PFSK-1 (cell line): ENCODE data around the gene ABCC6.

ENCODE experiments used
- FOXP2 ChIP-seq: optimal IDR thresholded peaks from 2 replicates; pipeline ENCODE3; 2011; ENCODE audit warnings: borderline replicate concordance, control low read depth, inconsistent platforms; ENCODE audit not compliant: insufficient read depth; ENCODE audit errors: extremely low read length, extremely low read depth
- POLR2AphosphoS5 ChIP-seq: IDR thresholded peaks from 2 replicates; pipeline ENCODE4 v1.6.1; 2012; ENCODE audit warnings: low read depth, mild to moderate bottlenecking, control low read depth, low read length, moderate library complexity
- SIN3A ChIP-seq: IDR thresholded peaks from 2 replicates; pipeline ENCODE4 v1.6.1; 2012; ENCODE audit warnings: mild to moderate bottlenecking, low read length, moderate library complexity, borderline replicate concordance; ENCODE audit not compliant: insufficient read depth
- TAF1 ChIP-seq: IDR thresholded peaks from 2 replicates; pipeline ENCODE4 v1.6.1; 2012; ENCODE audit warnings: low read length, control low read depth, borderline replicate concordance; ENCODE audit not compliant: insufficient read depth
- TF ChIP-seq, protein P1 (sequence below), 2 experiments: IDR thresholded peaks; 2 replicates each; pipeline versions ENCODE4 v1.6.1 to v1.8.0; 2011 to 2012; ENCODE audit warnings: low read depth in 2 of 2, low read length in 2 of 2, control low read depth in 1 of 2, inconsistent platforms in 1 of 2, mild to moderate bottlenecking in 1 of 2, moderate library complexity in 1 of 2; ENCODE audit not compliant: insufficient read depth in 1 of 2

Gene ABCC6

DNA sequence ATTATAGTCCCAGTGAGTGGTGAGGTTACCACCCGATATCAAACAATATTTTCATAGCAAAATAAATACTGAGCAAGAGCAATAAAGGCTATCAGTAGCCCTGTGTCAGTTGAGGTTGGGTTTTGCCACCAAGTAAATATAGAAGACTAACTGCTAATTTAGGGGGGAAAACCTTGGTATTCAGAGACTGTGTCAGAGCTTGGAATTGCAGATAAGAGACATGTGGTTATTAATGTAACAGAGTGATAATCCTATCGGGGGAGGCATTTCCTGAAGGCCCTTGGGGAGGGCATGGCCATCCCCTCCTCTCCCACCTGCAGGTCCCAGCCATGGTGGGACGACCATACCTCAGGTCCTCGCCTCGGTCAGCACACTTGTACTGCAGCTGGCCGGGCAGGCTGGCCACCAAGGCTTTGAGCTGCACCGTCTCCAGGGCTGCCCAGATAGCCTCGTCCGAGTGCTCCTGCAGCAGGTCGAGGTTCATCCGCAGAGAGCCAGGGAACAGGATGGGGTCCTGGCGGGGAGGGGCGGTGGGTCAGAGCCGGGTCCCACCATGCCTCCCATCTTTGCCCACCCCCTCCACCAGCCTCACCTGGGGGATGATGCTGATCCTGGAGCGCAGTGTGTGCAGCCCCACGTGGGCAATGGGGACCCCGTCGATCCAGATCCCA lies 68.9 kb downstream of the ABCC6 start:
- TF ChIP-seq FOXP2 = no peak
- TF ChIP-seq, protein P1, sequence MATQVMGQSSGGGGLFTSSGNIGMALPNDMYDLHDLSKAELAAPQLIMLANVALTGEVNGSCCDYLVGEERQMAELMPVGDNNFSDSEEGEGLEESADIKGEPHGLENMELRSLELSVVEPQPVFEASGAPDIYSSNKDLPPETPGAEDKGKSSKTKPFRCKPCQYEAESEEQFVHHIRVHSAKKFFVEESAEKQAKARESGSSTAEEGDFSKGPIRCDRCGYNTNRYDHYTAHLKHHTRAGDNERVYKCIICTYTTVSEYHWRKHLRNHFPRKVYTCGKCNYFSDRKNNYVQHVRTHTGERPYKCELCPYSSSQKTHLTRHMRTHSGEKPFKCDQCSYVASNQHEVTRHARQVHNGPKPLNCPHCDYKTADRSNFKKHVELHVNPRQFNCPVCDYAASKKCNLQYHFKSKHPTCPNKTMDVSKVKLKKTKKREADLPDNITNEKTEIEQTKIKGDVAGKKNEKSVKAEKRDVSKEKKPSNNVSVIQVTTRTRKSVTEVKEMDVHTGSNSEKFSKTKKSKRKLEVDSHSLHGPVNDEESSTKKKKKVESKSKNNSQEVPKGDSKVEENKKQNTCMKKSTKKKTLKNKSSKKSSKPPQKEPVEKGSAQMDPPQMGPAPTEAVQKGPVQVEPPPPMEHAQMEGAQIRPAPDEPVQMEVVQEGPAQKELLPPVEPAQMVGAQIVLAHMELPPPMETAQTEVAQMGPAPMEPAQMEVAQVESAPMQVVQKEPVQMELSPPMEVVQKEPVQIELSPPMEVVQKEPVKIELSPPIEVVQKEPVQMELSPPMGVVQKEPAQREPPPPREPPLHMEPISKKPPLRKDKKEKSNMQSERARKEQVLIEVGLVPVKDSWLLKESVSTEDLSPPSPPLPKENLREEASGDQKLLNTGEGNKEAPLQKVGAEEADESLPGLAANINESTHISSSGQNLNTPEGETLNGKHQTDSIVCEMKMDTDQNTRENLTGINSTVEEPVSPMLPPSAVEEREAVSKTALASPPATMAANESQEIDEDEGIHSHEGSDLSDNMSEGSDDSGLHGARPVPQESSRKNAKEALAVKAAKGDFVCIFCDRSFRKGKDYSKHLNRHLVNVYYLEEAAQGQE (IDR thresholded peaks at IDR 0.05; ENCODE audit: insufficient read depth in 1 of 2, low read depth in 2 of 2, low read length in 2 of 2) = no peak
- no peak for TF ChIP-seq TAF1
- TF ChIP-seq POLR2AphosphoS5 = no peak
- TF ChIP-seq SIN3A = no peak

DNA sequence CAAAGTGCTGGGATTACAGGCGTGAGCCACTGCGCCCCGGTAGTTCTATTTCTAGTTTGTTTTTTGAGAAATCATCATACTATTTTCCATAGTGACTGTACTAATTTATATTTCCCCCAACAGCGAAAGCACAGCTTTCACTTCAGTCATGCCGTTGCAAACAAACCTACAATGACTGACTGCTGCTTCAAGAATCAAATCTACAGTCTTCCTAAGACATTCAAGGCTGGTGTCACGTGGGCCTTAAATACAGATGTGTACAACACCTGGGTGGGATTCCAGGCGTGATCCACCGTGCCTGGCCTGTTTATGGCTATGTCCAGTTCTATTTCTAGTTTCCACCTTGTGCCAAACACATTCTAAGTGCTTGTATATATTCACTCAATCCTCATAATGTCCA lies 72.0 kb downstream of the ABCC6 start:
- TF ChIP-seq POLR2AphosphoS5 = no peak
- TF ChIP-seq FOXP2 = no peak
- TF ChIP-seq, protein P1 (IDR thresholded peaks at IDR 0.05; ENCODE audit: insufficient read depth in 1 of 2, low read depth in 2 of 2, low read length in 2 of 2) = no peak
- no peak for TF ChIP-seq TAF1
- no peak for TF ChIP-seq SIN3A

DNA sequence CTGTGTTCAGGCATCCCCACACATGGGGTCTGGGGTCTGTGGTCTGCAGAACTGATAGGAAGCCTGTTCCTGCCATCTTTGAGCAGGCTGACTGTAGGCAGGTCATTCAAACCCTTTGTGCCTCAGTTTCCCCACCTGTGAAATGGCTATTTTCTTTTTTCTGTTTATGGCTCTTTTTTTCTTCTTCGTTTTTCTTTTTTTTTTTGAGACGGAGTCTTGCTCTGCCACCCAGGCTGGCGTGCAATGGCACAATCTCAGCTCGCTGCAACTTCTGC lies 72.5 kb downstream of the ABCC6 start:
- no peak for TF ChIP-seq TAF1
- no peak for TF ChIP-seq POLR2AphosphoS5
- TF ChIP-seq, protein P1 (IDR thresholded peaks at IDR 0.05; ENCODE audit: insufficient read depth in 1 of 2, low read depth in 2 of 2, low read length in 2 of 2) = no peak
- TF ChIP-seq FOXP2 = no peak
- TF ChIP-seq SIN3A = no peak

DNA sequence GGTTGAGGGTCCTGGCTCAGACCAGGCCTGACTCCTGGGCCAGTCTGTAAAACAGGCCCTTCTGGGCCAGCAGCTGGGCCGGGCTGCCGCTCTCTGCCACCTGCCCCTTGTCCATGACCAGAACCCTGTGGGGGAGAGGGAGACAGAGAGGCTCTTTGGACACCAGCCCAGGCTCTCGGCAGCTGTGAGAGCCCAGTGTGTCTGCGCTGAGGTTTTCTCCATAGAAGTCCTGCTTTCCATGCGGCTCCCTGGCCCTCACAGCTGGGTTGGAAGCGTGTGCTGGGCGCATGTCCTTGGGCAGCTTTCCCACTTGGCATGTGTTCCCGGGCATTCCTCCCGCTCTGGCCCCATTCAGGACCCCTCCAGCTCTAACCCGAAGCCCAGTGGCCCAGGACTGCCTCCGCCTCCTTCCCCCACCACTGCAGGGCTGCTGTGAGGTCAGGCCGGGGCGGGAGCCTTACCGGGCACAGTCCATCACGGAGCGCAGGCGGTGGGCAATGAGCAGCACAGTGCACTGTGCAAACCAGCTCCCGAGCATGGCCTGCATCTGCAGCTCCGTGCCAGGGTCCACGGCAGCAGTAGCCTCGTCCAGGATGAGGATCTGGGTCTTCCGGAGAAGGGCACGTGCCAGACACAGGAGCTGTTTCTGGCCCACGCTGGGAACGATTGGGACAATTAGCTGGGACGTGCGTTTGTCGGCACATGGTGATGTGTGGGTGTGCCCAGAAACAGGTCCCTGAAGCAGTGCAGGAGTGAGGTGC lies 73.0 kb downstream of the ABCC6 start:
- TF ChIP-seq FOXP2 = no peak
- TF ChIP-seq, protein P1 (IDR thresholded peaks at IDR 0.05; ENCODE audit: insufficient read depth in 1 of 2, low read depth in 2 of 2, low read length in 2 of 2) = no peak
- TF ChIP-seq TAF1 = no peak
- no peak for TF ChIP-seq SIN3A
- no peak for TF ChIP-seq POLR2AphosphoS5

DNA sequence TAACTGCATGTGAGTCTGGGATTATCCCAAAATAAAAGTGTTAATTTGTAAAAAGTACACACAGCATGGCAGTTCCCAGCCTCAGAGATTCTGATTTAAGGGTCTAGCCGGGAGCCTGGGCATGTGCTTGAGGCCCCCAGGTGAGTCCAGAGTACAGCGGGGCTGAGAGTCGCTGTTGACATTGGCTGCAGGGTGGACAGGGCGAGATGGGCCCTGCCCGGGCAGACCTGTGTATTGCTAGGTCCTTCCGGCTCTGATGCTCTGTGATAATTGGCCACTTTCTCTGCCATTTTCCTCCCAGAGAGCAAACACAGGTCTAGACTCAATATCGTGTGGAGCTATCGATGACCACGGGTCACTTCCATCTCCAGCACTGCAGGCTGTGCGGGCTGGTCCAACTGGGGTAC lies 73.6 kb downstream of the ABCC6 start:
- no peak for TF ChIP-seq SIN3A
- TF ChIP-seq POLR2AphosphoS5 = no peak
- no peak for TF ChIP-seq TAF1
- TF ChIP-seq, protein P1 (IDR thresholded peaks at IDR 0.05; ENCODE audit: insufficient read depth in 1 of 2, low read depth in 2 of 2, low read length in 2 of 2) = no peak
- TF ChIP-seq FOXP2 = no peak
